IPS-NIHi7 (cell line): ENCODE measurements around the gene KRTAP5-1.
"Not testable (repeated sequence)": the region's sequence is repeated elsewhere in the genome, so short reads cannot be mapped to it uniquely, and the experiment has no call there.

Experiments used
- DNase-seq: peaks from one replicate; pipeline ENCODE4 v3.0.0; 2012; ENCODE audit warnings: mixed read lengths; ENCODE audit errors: extremely low spot score

The KRTAP5-1 gene

GRCh38 chr11:1584661-1585370 lies at the start of gene KRTAP5-1:
Gene KRTAP5-1, minus strand, starts transcription at chr11:1585283. Its CDS starts 34 bp downstream, at chr11:1585249.
- not testable (repeated sequence) for DNase-seq

GRCh38 chr11:1633864-1634263 lies 48.8 kb upstream of the KRTAP5-1 start:
- DNase-seq = no peak

GRCh38 chr11:1632053-1632714 lies 47.1 kb upstream of the KRTAP5-1 start:
- DNase-seq = no peak

GRCh38 chr11:1631066-1631568 lies 46.0 kb upstream of the KRTAP5-1 start:
- DNase-seq = no peak

GRCh38 chr11:1630271-1630670 lies 45.2 kb upstream of the KRTAP5-1 start:
- DNase-seq = no peak

GRCh38 chr11:1629326-1630185 lies 44.5 kb upstream of the KRTAP5-1 start, which contains the start of gene KRTAP5-5:
Gene KRTAP5-5, plus strand, starts transcription at chr11:1629775. Its CDS starts 66 bp downstream, at chr11:1629841.
- DNase-seq = no peak

- peak; percentile 95 for DNase-seq
Measured at GRCh38 chr11:1628506-1629325, 43.6 kb upstream of the KRTAP5-1 start.

- DNase-seq = no peak
Measured at GRCh38 chr11:1625541-1625940, 40.5 kb upstream of the KRTAP5-1 start.

GRCh38 chr11:1624621-1625020 lies 39.5 kb upstream of the KRTAP5-1 start:
- DNase-seq = no peak

- DNase-seq = no peak
Measured at GRCh38 chr11:1623716-1624115, 38.6 kb upstream of the KRTAP5-1 start.

- DNase-seq = no peak
Measured at GRCh38 chr11:1622086-1622485, 37.0 kb upstream of the KRTAP5-1 start, which contains the start of gene KRTAP5-4. Gene KRTAP5-4, minus strand, starts transcription at chr11:1622138. Its CDS starts 45 bp downstream, at chr11:1622093.

- no peak for DNase-seq
Measured at GRCh38 chr11:1619449-1619848, 34.4 kb upstream of the KRTAP5-1 start.

GRCh38 chr11:1618231-1618630 lies 33.1 kb upstream of the KRTAP5-1 start:
- DNase-seq = no peak

GRCh38 chr11:1608363-1608762 lies 23.3 kb upstream of the KRTAP5-1 start, which contains the start of gene KRTAP5-3:
Gene KRTAP5-3, minus strand, starts transcription at chr11:1608463. Its CDS starts 78 bp downstream, at chr11:1608385.
- DNase-seq = no peak

- not testable (repeated sequence) for DNase-seq
Measured at GRCh38 chr11:1607901-1608300, 22.8 kb upstream of the KRTAP5-1 start.

- DNase-seq = peak; percentile 39
Measured at GRCh38 chr11:1607156-1607845, 22.2 kb upstream of the KRTAP5-1 start.

GRCh38 chr11:1605923-1606322 lies 20.8 kb upstream of the KRTAP5-1 start:
- not testable (repeated sequence) for DNase-seq

- DNase-seq = no peak
Measured at GRCh38 chr11:1604711-1605110, 19.6 kb upstream of the KRTAP5-1 start.

- DNase-seq = no peak
Measured at GRCh38 chr11:1604181-1604580, 19.1 kb upstream of the KRTAP5-1 start.

- no peak for DNase-seq
Measured at GRCh38 chr11:1603629-1604028, 18.5 kb upstream of the KRTAP5-1 start.
